Nephron progenitor cell (in vitro differentiated cells): ENCODE results near the gene SELENOV.

ENCODE experiments used
- DNase-seq: peaks from one replicate; pipeline ENCODE4 v3.0.0; 2021
- H3K27ac Mint-ChIP-seq: 2 replicates; pipeline ENCODE4 v1.8.0; 2021; ENCODE audit warnings: mild to moderate bottlenecking, moderate library complexity, mixed read lengths
- H3K27me3 Mint-ChIP-seq: 2 replicates; pipeline ENCODE4 v1.8.0; 2021; ENCODE audit warnings: mild to moderate bottlenecking, low read depth, mixed read lengths; ENCODE audit not compliant: poor library complexity
- H3K36me3 Mint-ChIP-seq: 2 replicates; pipeline ENCODE4 v1.8.0; 2021; ENCODE audit warnings: low read depth, mixed read lengths
- H3K4me1 Mint-ChIP-seq: 2 replicates; pipeline ENCODE4 v1.8.0; 2021; ENCODE audit warnings: mixed read lengths
- H3K4me3 Mint-ChIP-seq: 2 replicates; pipeline ENCODE4 v1.8.0; 2021; ENCODE audit warnings: mild to moderate bottlenecking, moderate library complexity, mixed read lengths
- H3K9me3 Mint-ChIP-seq: 2 replicates; pipeline ENCODE4 v1.8.0; 2021; ENCODE audit warnings: mild to moderate bottlenecking, moderate library complexity, mixed read lengths
- CTCF ChIP-seq: fragments of 200-600 bp; sonication (generic); IDR thresholded peaks from 2 replicates; pipeline ENCODE4 v1.5.0; 2021; ENCODE audit warnings: antibody characterized with exemption

SELENOV gene

GRCh38 chr19:39540333-39540673 lies 25.4 kb downstream of the SELENOV start:
- Mint-ChIP-seq H3K27ac (peak overlapping the region; percentile 99), H3K4me1 (peaks cover 39% of the 10 kb centered on the region), H3K9me3 (no peaks in the 10 kb centered on the region), H3K27me3 (peaks cover 23% of the 10 kb centered on the region), H3K36me3 (peaks cover 6% of the 10 kb centered on the region), H3K4me3 (peak overlapping the region; percentile 95)
- DNase-seq: no peak
- TF ChIP-seq CTCF: no peak

- no peak for TF ChIP-seq CTCF
- Mint-ChIP-seq H3K36me3 (peaks cover 6% of the 10 kb centered on the region), H3K4me3 (no peak overlapping the region), H3K9me3 (no peaks in the 10 kb centered on the region), H3K4me1 (peaks cover 33% of the 10 kb centered on the region), H3K27me3 (peaks cover 33% of the 10 kb centered on the region), H3K27ac (no peak overlapping the region)
- DNase-seq: no peak
Observed at GRCh38 chr19:39542206-39542605, 27.3 kb downstream of the SELENOV start.

- no peak for DNase-seq
- no peak for TF ChIP-seq CTCF
- peaks cover 24% of the 10 kb centered on the region for H3K4me1 Mint-ChIP-seq
- H3K27ac Mint-ChIP-seq: no peak overlapping the region
- H3K9me3 Mint-ChIP-seq: no peaks in the 10 kb centered on the region
- H3K36me3 Mint-ChIP-seq: peaks cover under 1% of the 10 kb centered on the region
- peaks cover 33% of the 10 kb centered on the region for H3K27me3 Mint-ChIP-seq
- no peak overlapping the region for H3K4me3 Mint-ChIP-seq
Observed at GRCh38 chr19:39543477-39543857, 28.5 kb downstream of the SELENOV start.

GRCh38 chr19:39544226-39544903 lies 29.4 kb downstream of the SELENOV start:
- peaks cover 36% of the 10 kb centered on the region for H3K27me3 Mint-ChIP-seq
- H3K36me3 Mint-ChIP-seq: no peaks in the 10 kb centered on the region
- DNase-seq: no peak
- TF ChIP-seq CTCF: no peak
- H3K27ac Mint-ChIP-seq: no peak overlapping the region
- H3K4me3 Mint-ChIP-seq: no peak overlapping the region
- no peaks in the 10 kb centered on the region for H3K9me3 Mint-ChIP-seq
- H3K4me1 Mint-ChIP-seq: peaks cover 15% of the 10 kb centered on the region

GRCh38 chr19:39544911-39545310 lies 30.0 kb downstream of the SELENOV start:
- no peak overlapping the region for H3K4me3 Mint-ChIP-seq
- no peaks in the 10 kb centered on the region for H3K36me3 Mint-ChIP-seq
- H3K9me3 Mint-ChIP-seq: no peaks in the 10 kb centered on the region
- H3K27ac Mint-ChIP-seq: no peak overlapping the region
- no peak for DNase-seq
- TF ChIP-seq CTCF: no peak
- peaks cover 36% of the 10 kb centered on the region for H3K27me3 Mint-ChIP-seq
- H3K4me1 Mint-ChIP-seq: peaks cover 14% of the 10 kb centered on the region

- Mint-ChIP-seq H3K4me3 (no peak overlapping the region), H3K36me3 (no peaks in the 10 kb centered on the region), H3K9me3 (no peaks in the 10 kb centered on the region), H3K4me1 (no peaks in the 10 kb centered on the region), H3K27ac (no peak overlapping the region), H3K27me3 (peaks cover 37% of the 10 kb centered on the region)
- no peak for TF ChIP-seq CTCF
- DNase-seq: no peak
Observed at GRCh38 chr19:39546599-39546998, 31.7 kb downstream of the SELENOV start.
